Stomach (tissue), 4 donors: ENCODE measurements around the gene NBPF11.
"Not testable (repeated sequence)": the region's sequence is repeated elsewhere in the genome, so short reads cannot be mapped to it uniquely, and the experiment has no call there.

Source experiments
- CTCF ChIP-seq, 7 experiments: fragments of 450-650 bp in 4 of 7; fragments of 200-600 bp in 3 of 7; sonication (generic) in 3 of 7; IDR thresholded peaks; one replicate each; pipeline ENCODE4 v1.5.1; 2016 to 2019; ENCODE audit warnings: antibody characterized with exemption in 7 of 7, control low read depth in 2 of 7, mild to moderate bottlenecking in 1 of 7
- POLR2A ChIP-seq, 4 donors: fragments of 450-650 bp; IDR thresholded peaks; one replicate each; pipeline ENCODE4 v1.6.1; 2016; ENCODE audit warnings: antibody characterized with exemption in 4 of 4, control low read depth in 2 of 4, mild to moderate bottlenecking in 1 of 4, moderate library complexity in 1 of 4
- POLR2AphosphoS5 ChIP-seq, 3 donors: sonication (generic); formaldehyde crosslinking; IDR thresholded peaks; one replicate each; pipeline ENCODE4 v1.6.1; 2016; ENCODE audit warnings: antibody characterized with exemption in 3 of 3

DNA sequence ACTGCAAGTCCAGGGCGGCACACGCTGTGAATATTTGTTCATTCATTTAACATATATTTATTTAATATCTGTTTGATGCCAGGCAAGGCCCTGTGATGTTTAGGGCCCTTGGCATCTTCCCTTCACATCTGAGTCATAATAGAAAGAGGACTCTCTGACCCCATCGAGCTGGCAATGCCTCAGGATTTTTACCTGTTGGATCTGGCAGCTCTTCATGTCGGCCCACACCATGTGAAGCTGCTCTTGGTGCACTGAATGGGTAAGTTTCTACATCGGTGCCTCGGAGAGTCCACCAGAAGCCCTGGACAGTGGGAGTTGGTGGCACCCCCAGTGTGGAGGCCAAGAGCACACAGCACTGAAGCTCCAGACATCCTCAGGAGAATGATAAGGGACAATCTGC lies 8.9 kb downstream of the NBPF11 start:
- not testable (repeated sequence) for TF ChIP-seq CTCF, POLR2A, POLR2AphosphoS5 (IDR thresholded peaks at IDR 0.05)
